NCI-H1105 (cell line): ENCODE data around the gene TMEM130.
A peak's percentile ranks its signal among the peaks of the same experiment; 100 is the strongest.

ENCODE experiments used
- DNase-seq: peaks from one replicate; lab custom pipeline; 2025; lab: John Stamatoyannopoulos, UW

The TMEM130 gene

GRCh38 chr7:98807068-98808048 is 62.5 kb downstream of the TMEM130 start:
- no peak for DNase-seq

GRCh38 chr7:98805956-98806838 is 63.6 kb downstream of the TMEM130 start:
- DNase-seq: no peak

- no peak for DNase-seq
Measured at GRCh38 chr7:98802781-98803110, 67.1 kb downstream of the TMEM130 start.

- DNase-seq: peak; percentile 98
Measured at GRCh38 chr7:98802088-98802780, 67.6 kb downstream of the TMEM130 start.

- DNase-seq: no peak
Measured at GRCh38 chr7:98800996-98801395, 68.8 kb downstream of the TMEM130 start.

GRCh38 chr7:98797150-98797549 is 72.7 kb downstream of the TMEM130 start:
- DNase-seq: no peak
